ENCODE data around the gene PARM1.

Gene PARM1

DNA sequence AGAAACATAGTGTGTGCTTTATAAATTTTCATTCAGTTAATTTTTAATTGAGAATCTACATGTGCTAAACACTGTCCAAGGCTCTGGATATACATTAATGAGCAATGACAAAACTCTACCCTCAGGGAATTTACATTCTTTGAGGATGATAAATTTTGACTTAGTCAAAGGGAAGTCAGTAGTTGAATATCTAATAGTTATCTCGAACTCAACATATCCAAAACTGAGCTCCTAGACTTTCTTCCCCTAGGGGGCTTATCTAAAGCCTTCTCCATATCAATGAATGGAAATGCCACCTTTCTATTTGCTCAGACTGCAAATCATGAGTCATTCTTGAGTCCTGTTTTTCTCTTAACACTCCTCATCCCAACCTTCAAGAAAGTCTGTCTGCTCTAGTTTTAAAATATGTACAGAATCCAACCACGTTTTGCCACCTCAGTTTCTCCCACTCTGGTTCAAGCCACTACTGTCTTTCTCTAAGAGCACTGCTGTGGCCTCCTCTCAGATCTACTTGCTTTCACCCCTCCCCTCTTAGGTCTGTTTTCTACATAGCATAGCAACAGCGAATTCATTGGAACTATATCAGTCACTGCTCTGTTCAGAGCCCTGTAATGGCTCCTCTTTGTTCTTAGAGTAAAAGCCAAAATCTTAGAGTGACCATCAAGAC, 9.5 kb downstream of the PARM1 start:
- no peak for DNase-seq (ENCODE audit: low spot score)

DNA sequence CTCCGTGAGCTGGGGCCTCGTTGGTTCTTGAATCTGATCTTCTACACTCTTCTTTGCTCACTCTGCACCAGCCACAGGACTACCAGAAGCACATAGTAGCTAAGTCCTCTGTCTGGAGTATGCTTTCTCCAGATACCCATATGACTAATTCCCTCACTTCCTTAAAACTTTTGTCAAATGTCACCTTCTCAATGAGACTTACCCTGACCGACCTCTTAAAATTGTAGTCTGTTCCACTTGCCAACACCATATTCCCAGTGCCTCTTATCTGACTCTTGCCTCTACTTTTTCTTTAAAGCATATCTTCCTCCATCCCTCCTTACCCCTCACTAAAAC, 10.0 kb downstream of the PARM1 start:
- DNase-seq (ENCODE audit: low spot score), result no peak

GRCh38 chr4:74944354-74944793, 11.5 kb downstream of the PARM1 start:
- no peak for DNase-seq (ENCODE audit: low spot score)

DNA sequence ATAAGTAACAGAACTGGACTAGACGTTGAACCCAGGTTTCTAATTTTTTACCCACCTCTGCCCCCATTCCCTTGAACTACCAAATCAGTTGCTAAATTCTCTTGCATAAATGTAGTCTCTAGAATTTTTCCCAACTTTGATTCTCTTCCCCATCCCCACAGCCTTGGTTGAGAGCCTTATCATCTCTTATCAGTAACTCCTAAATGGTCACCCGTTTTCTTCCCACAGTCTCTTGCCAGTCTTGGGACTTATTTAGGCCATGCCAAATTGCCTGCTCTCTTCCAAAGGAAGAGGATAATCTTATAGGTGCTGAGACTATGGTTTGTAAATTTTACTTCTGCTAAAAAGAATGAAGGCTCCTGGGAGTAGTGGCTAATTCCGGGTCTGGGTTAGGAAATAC, 13.3 kb downstream of the PARM1 start:
- DNase-seq (ENCODE audit: low spot score), result no peak

GRCh38 chr4:74947798-74948197, 14.9 kb downstream of the PARM1 start:
- no peak for DNase-seq (ENCODE audit: low spot score)

GRCh38 chr4:74948236-74948635, 15.3 kb downstream of the PARM1 start:
- no peak for DNase-seq (ENCODE audit: low spot score)

DNA sequence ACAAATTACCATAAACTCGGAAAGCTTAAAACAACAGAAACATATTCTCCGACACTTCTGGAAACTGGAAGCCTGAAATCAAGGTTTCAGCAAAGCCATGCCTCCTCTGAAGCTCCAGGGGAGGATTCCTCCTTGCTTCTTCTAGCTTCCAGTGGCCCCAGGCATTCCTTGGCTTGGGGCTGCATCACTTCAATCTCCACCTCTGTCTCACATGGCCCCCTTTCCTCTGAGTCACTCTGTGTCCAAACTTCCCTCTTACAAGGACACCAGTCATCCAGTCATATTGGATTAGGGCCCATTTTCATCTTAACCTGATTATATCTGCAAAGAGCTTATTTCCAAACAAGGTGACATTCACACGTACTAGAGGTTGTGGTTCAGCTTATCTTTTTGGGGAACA, 17.3 kb downstream of the PARM1 start:
- no peak for DNase-seq (ENCODE audit: low spot score)

- DNase-seq (ENCODE audit: low spot score), result no peak
Observed at GRCh38 chr4:74950882-74951281, 18.0 kb downstream of the PARM1 start.

DNA sequence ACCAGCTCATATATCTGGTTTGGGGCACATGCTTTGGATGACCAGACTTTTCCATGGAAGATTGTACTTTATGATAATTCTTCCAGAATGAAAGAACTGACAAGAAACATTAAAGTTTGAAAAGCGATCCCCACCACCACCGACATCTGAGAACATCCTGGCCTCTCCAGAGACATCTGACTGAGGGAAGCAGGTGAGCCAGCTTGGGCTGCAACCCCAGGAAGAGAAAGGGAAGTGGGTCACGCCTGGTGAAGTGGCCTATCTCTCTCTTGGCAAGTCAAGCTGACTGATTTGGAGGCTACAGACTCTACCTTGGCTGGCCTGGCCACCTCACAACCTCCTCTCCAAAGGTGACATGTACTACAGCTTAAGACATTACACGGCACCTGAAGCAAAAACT, 20.7 kb downstream of the PARM1 start:
- no peak for DNase-seq (ENCODE audit: low spot score)

DNA sequence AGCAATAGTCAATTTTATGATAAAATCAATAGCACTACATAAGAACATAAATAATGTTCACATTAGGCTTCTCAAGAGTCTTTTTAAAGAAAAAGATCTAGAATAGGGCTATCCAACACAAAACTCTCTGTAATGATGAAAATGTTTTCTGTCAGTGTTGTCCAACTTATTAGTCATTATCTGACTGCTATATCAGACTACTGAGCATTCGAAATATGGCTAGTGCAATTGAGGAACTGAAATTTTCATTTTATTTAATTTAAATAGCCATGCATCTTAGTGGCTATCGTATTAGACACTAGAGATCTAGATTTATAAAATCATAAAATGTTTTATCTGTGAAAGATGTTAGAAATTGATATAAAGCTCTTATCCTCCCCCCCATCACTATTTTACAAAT, 26.0 kb downstream of the PARM1 start:
- DNase-seq (ENCODE audit: low spot score), result no peak

- DNase-seq (ENCODE audit: low spot score), result no peak
Observed at GRCh38 chr4:74961230-74961629, 28.3 kb downstream of the PARM1 start.

- DNase-seq (ENCODE audit: low spot score), result no peak
Observed at GRCh38 chr4:74962584-74962983, 29.7 kb downstream of the PARM1 start.

- DNase-seq (ENCODE audit: low spot score), result no peak
Observed at GRCh38 chr4:74964311-74964710, 31.4 kb downstream of the PARM1 start.

DNA sequence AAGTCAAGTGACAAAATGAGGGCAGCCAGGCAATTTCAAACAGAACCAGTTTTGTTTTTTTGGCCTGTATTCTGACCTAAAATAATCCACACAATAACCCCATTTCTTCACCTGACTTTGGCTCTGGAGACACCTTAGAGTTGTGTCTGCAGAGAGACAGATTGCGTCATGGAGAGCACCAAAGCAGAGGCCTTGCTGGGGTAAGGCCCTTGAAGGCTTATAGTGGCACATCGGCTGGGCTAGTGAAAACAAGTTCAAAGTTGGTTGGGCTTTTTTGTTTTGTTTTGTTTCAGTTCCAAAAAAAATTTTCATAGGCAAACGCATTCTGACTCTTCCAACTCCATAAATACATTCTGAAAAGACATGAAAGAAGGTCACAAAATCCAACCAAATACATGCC, 34.4 kb downstream of the PARM1 start:
- DNase-seq (ENCODE audit: low spot score), result no peak

GRCh38 chr4:74968456-74969164, 35.7 kb downstream of the PARM1 start:
- no peak for DNase-seq (ENCODE audit: low spot score)

- no peak for DNase-seq (ENCODE audit: low spot score)
Observed at GRCh38 chr4:74969507-74970474, 36.9 kb downstream of the PARM1 start.

GRCh38 chr4:74970577-74970976, 37.7 kb downstream of the PARM1 start:
- no peak for DNase-seq (ENCODE audit: low spot score)

- no peak for DNase-seq (ENCODE audit: low spot score)
Observed at GRCh38 chr4:74971862-74972261, 38.9 kb downstream of the PARM1 start.

DNA sequence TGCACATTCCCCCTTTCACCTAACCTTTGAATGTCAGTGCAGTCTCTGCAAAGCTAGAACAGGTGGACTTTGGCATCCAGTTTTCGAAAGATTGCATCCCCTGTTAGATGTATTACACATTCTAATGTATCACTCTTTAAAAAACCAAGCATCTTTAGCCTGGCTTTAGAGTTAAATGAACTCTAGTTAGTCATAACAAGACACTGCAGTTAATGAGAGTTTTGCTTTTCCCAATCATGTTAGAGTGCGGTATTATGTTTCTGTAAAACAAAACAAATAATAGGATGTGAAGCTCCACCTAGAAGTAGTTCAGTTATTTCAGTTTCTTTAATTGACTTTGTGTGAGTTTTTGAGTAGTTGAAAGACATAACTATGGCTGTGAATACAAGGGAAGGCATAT, 42.2 kb downstream of the PARM1 start:
- no peak for DNase-seq (ENCODE audit: low spot score)

DNA sequence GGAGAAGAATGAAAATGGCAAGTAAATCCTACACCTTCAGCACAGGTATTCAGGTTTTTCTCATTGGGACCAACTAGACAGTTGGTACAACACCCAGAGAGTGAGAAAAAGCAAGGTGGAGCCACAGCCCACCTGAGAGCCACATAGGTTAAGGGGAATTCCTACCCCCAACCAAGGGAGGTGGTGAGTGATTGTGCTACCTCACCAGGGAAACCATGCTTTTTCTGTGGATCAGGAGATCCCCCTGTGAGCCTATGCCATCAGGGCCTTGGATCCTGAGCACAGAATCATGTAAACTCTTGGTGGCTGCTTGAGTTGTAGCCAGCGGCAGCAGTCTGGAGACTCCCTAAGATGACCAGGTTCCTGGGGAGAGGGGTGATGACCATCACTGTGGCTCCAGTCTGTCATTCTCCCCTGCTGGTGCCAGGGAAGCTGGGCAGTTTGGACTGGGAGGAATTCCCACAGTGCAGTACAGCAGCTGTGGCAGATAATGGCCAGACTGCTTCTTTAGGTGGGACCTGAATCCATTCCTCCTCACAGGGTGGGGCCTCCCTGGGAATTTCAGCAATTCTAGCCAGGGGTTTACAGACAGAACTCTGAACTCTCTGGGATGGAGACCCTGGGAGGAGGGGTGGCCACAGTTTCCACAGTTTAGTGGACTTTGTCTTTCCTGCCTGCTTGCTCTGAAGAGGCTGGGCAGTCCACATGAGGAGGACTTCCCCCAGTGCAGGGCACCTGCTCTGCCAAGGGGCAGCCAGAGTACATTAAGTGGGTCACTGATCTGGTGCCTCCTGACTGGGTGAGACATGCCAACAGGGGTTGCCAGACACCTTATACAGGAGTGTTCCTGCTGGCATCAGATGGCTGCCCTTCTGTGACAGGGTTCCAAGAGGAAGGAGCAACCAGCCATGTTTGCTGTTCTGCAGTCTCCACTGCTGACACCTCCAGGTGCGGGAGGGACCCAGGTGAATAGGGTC, 43.2 kb downstream of the PARM1 start:
- DNase-seq (ENCODE audit: low spot score), result no peak

DNA sequence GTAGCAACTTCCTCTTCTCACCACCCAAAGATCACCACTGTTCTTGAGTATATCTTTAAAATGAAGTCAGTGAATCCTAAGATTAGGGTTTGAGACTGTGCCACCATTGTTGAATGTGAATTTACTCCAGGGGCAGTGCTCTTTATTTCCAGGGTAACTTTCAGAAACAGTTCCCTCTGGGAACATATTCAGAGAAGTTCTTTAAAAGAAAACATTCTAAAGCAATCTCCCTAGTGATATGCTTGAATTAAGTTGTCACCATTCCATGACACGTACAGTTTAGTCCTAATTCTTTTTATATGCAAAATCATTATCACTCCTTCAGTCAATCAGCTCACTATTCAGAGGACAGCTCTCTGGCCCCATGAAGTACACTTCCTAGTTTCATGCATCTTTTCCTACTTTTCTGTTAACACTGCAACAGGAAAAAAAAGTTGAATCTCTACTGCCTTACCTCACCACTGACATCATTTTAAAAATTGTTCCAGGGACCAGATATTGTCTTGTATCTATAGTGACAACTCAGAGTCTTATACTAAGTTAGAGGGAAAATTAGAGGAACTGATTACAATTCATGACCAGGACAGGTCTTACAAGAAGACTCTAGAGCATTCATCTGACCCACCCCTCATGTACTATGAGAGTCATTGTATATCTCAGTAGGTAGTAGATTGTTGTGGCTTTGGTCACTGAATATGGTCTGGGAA, 49.8 kb downstream of the PARM1 start:
- no peak for DNase-seq (ENCODE audit: low spot score)

Measured in NAMALWA (cell line).